CD14-positive monocyte (primary cell): ENCODE measurements around the gene PRR23E. TPM values are rescaled to one million over a fixed set of nuclear protein-coding genes. Genes with fewer than 3 reads are reported as not detected.
A peak's percentile ranks its signal among the peaks of the same experiment; 100 is the strongest.

ENCODE experiments used
- DNase-seq, 3 donors: peaks; one replicate each; pipeline ENCODE4 v3.0.0-alpha.2; 2011 to 2022
- H2AFZ ChIP-seq: 2 replicates; pipeline ENCODE4 v1.6.0; 2012; ENCODE audit warnings: mild to moderate bottlenecking, low read depth, low read length, inconsistent platforms; ENCODE audit not compliant: insufficient read depth, poor library complexity, severe bottlenecking
- H3K27ac ChIP-seq, 2 donors: 1 replicate in 1 of 2; 2 replicates in 1 of 2; pipeline ENCODE4 v1.5.1; 2012 to 2013; ENCODE audit warnings: low read length in 2 of 2, control low read depth in 1 of 2, inconsistent platforms in 1 of 2, low read depth in 1 of 2, mild to moderate bottlenecking in 1 of 2
- H3K27me3 ChIP-seq, 2 donors: one replicate each; pipeline versions ENCODE4 v1.6.0 to v1.6.1; 2011 to 2013; ENCODE audit warnings: low read length in 2 of 2; ENCODE audit not compliant: control insufficient read depth in 2 of 2, insufficient read depth in 2 of 2
- H3K36me3 ChIP-seq, 2 donors: replicated peaks in 1 of 2; 1 replicate in 1 of 2; 2 replicates in 1 of 2; pipeline versions ENCODE4 v1.5.1 to v1.6.1; 2012 to 2013; ENCODE audit warnings: low read length in 2 of 2, control low read depth in 1 of 2, inconsistent platforms in 1 of 2, mild to moderate bottlenecking in 1 of 2; ENCODE audit not compliant: insufficient read depth in 2 of 2, control insufficient read depth in 1 of 2
- H3K4me1 ChIP-seq, 2 donors: 1 replicate in 1 of 2; 2 replicates in 1 of 2; pipeline versions ENCODE4 v1.5.1 to v1.6.1; 2012 to 2013; ENCODE audit warnings: low read length in 2 of 2, control low read depth in 1 of 2, inconsistent platforms in 1 of 2, mild to moderate bottlenecking in 1 of 2, moderate library complexity in 1 of 2; ENCODE audit not compliant: insufficient read depth in 2 of 2, control insufficient read depth in 1 of 2
- H3K4me2 ChIP-seq: replicated peaks from 2 replicates; pipeline ENCODE3; 2012; ENCODE audit warnings: low read length, moderate library complexity, mild to moderate bottlenecking; ENCODE audit not compliant: poor library complexity, severe bottlenecking; ENCODE audit errors: extremely low read depth
- H3K4me3 ChIP-seq, 3 experiments: fragments of 200-600 bp in 1 of 3; sonication (generic) in 1 of 3; replicated peaks in 1 of 3; 1 replicate in 2 of 3; 2 replicates in 1 of 3; pipeline ENCODE4 v1.5.1; 2011 to 2013; ENCODE audit warnings: low read length in 3 of 3, mild to moderate bottlenecking in 3 of 3, control low read depth in 2 of 3, low read depth in 2 of 3, inconsistent platforms in 1 of 3, moderate library complexity in 1 of 3
- H3K79me2 ChIP-seq: 2 replicates; pipeline ENCODE4 v1.6.0; 2012; ENCODE audit warnings: mild to moderate bottlenecking, control low read depth, inconsistent platforms, low read length, moderate library complexity; ENCODE audit not compliant: insufficient read depth
- H3K9ac ChIP-seq: 2 replicates; pipeline ENCODE4 v1.6.0; 2017; ENCODE audit warnings: low read length, mild to moderate bottlenecking; ENCODE audit not compliant: insufficient read depth, poor library complexity, severe bottlenecking
- H3K9me3 ChIP-seq, 2 donors: replicated peaks in 1 of 2; 1 replicate in 1 of 2; 2 replicates in 1 of 2; pipeline versions ENCODE4 v1.5.1 to v1.6.1; 2012 to 2013; ENCODE audit warnings: low read length in 2 of 2, control low read depth in 1 of 2; ENCODE audit not compliant: control insufficient read depth in 1 of 2, insufficient read depth in 1 of 2
- H4K20me1 ChIP-seq: 2 replicates; pipeline ENCODE4 v1.6.0; 2012; ENCODE audit warnings: mild to moderate bottlenecking, low read length, control low read depth, moderate library complexity; ENCODE audit not compliant: insufficient read depth
- H3K27ac Mint-ChIP-seq, 7 donors: one replicate each; pipeline ENCODE4 v1.8.0; 2020; ENCODE audit warnings: mild to moderate bottlenecking in 7 of 7, mixed read lengths in 7 of 7, moderate library complexity in 6 of 7, inconsistent platforms in 2 of 7
- H3K27me3 Mint-ChIP-seq, 3 donors: one replicate each; pipeline ENCODE4 v1.8.0; 2021 to 2022; ENCODE audit warnings: low read depth in 3 of 3, mild to moderate bottlenecking in 3 of 3, mixed read lengths in 3 of 3, moderate library complexity in 3 of 3, inconsistent platforms in 1 of 3
- H3K36me3 Mint-ChIP-seq, 2 donors: one replicate each; pipeline ENCODE4 v1.8.0; 2020; ENCODE audit warnings: mixed read lengths in 2 of 2, inconsistent platforms in 1 of 2, mild to moderate bottlenecking in 1 of 2
- H3K4me1 Mint-ChIP-seq: one replicate; pipeline ENCODE4 v1.8.0; 2020; ENCODE audit warnings: mild to moderate bottlenecking, mixed read lengths
- H3K4me3 Mint-ChIP-seq, 2 donors: one replicate each; pipeline ENCODE4 v1.8.0; 2020; ENCODE audit warnings: mild to moderate bottlenecking in 2 of 2, mixed read lengths in 2 of 2, moderate library complexity in 1 of 2
- H3K9me3 Mint-ChIP-seq, 7 donors: one replicate each; pipeline ENCODE4 v1.8.0; 2020 to 2022; ENCODE audit warnings: mixed read lengths in 7 of 7, mild to moderate bottlenecking in 6 of 7, moderate library complexity in 6 of 7, inconsistent platforms in 2 of 7
- CTCF ChIP-seq: fragments of 200-600 bp; IDR thresholded peaks from one replicate; pipeline ENCODE4 v1.8.0; 2022; ENCODE audit warnings: antibody characterized with exemption, mild to moderate bottlenecking
- whole genome bisulfite sequencing: methylation state at CpG from one replicate; pipeline ENCODE4 v1.1.5; 2013; ENCODE audit warnings: missing lambda C conversion rate; ENCODE audit not compliant: insufficient coverage; 5-methylcytosine and 5-hydroxymethylcytosine counted together
- intact Hi-C, 2 donors: fragments of 100-400 bp; cut with micrococcal nuclease; formaldehyde crosslinking; loops; one replicate each; pipeline versions ENCODE4 v1.15.0 to v1.15.1; 2023
- polyA plus RNA-seq, 3 donors: library from polyadenylated mRNA; depleted of rRNA in 1 of 3; unstranded in 2 of 3; stranded (reverse) in 1 of 3; fragments of 300-500 nt in 2 of 3; fragments of >200 nt in 1 of 3; fragmentation: Illumina TruSeq in 2 of 3; gene quantifications; 1 replicate in 2 of 3; 2 replicates in 1 of 3; pipeline ENCODE4 v1.2.3, GENCODE V29; 2012 to 2021

PRR23E gene
- polyA plus RNA-seq, 3 donors = not detected

GRCh38 chr3:127207727-127208482, 15.0 kb downstream of the PRR23E start:
- H2AFZ ChIP-seq = no peak overlapping the region
- no peak for TF ChIP-seq CTCF
- peaks cover 43% of the 10 kb centered on the region for H3K4me1 Mint-ChIP-seq
- H3K9me3 Mint-ChIP-seq = peaks cover 0 to 4% (median under 1%) of the 10 kb centered on the region in 7 donors
- no peak overlapping the region for H3K9ac ChIP-seq
- H3K36me3 ChIP-seq = no peaks in the 10 kb centered on the region
- H3K4me3 ChIP-seq = no peak overlapping the region
- H3K27ac ChIP-seq = no peak overlapping the region
- peaks cover 26 to 36% of the 10 kb centered on the region in 2 donors for H3K4me1 ChIP-seq
- WGBS = 100% methylated on average over 3 of the region's 8 CpGs
- no peak overlapping the region for H3K4me3 Mint-ChIP-seq
- no peak overlapping the region for H3K4me2 ChIP-seq
- H3K27me3 Mint-ChIP-seq = peaks cover 0 to 3% (median 0%) of the 10 kb centered on the region in 3 donors
- H3K79me2 ChIP-seq = peaks cover 4% of the 10 kb centered on the region
- no peaks in the 10 kb centered on the region for H3K9me3 ChIP-seq
- H3K36me3 Mint-ChIP-seq = no peaks in the 10 kb centered on the region
- H3K27ac Mint-ChIP-seq = peak overlapping the region in 2 of 7 donors; percentile 16 to 72
- no peak for DNase-seq
- intact Hi-C loops = no loop called here
- no peaks in the 10 kb centered on the region for H3K27me3 ChIP-seq
- H4K20me1 ChIP-seq = no peaks in the 10 kb centered on the region

- peaks cover 48% of the 10 kb centered on the region for H3K4me1 Mint-ChIP-seq
These were observed 15.7 kb downstream of the PRR23E start for GRCh38 chr3:127208483-127209100.

More at GRCh38 chr3:127208483-127209100, 15.7 kb downstream of the PRR23E start:
- Histone ChIP-seq H2AFZ (peak overlapping the region; percentile 32), H3K9ac (no peak overlapping the region), H3K4me2 (no peak overlapping the region), H3K9me3 (no peaks in the 10 kb centered on the region), H4K20me1 (no peaks in the 10 kb centered on the region), H3K27me3 (no peaks in the 10 kb centered on the region), H3K4me3 (no peak overlapping the region), H3K27ac (no peak overlapping the region), H3K79me2 (peaks cover 11% of the 10 kb centered on the region), H3K36me3 (no peaks in the 10 kb centered on the region), H3K4me1 (peaks cover 26 to 36% of the 10 kb centered on the region in 2 donors)
- DNase-seq = no peak
- H3K27me3 Mint-ChIP-seq = peaks cover 0 to 3% (median 0%) of the 10 kb centered on the region in 3 donors
- peaks cover 0 to 4% (median 0%) of the 10 kb centered on the region in 7 donors for H3K9me3 Mint-ChIP-seq
- intact Hi-C loops = no loop called here
- H3K27ac Mint-ChIP-seq = no peak overlapping the region
- TF ChIP-seq CTCF = no peak
- WGBS = 89% methylated on average over 13 of the region's 14 CpGs
- no peaks in the 10 kb centered on the region for H3K36me3 Mint-ChIP-seq
- no peak overlapping the region for H3K4me3 Mint-ChIP-seq
